Midbrain (tissue), 1 donor: ENCODE measurements around the gene ATP2B2.

Experiments used
- DNase-seq: peaks from one replicate; lab custom pipeline; 2025; lab: John Stamatoyannopoulos, UW

Gene ATP2B2

GRCh38 chr3:10493202-10493589 is 12.2 kb downstream of the ATP2B2 start:
- no peak for DNase-seq

DNA sequence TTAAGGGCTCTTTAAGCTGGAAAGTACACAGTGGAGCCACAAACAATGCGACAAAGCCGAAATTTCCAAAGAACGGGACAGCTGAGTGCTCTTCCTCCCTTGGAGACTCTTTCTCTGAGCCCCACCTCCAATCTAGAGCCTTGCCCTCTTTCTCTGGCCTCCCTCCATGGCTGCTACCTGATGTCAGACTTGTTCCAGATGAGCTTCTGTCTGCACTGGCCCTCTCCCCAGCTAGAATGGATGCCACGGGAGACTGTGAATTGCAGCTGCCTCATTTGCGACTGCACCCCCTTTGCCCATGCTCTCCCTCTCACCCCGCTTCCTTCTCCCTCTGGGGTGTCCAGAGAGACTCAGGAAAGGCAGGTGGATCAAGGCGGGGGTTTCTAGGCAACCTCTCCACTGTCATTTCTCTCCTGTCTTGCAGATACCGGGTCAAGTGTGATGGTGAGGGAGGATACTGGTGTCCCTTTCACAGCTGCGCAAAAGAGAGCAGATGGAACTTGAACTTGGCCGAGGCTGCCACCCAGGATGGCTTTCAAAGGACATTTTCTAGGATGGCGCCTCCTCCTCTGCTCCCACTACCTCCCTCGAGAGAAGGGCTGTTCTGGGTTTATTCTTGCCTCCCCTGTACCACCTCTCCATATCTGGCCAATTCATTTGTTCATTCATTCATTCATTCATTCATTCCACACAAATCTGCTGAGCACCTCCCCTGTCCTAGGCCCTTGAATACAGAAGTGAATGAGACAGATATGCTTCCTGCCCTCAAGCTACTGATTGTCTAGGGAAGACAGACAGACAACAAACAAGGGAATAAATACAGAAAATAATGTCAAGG is 12.8 kb downstream of the ATP2B2 start:
- DNase-seq = no peak

DNA sequence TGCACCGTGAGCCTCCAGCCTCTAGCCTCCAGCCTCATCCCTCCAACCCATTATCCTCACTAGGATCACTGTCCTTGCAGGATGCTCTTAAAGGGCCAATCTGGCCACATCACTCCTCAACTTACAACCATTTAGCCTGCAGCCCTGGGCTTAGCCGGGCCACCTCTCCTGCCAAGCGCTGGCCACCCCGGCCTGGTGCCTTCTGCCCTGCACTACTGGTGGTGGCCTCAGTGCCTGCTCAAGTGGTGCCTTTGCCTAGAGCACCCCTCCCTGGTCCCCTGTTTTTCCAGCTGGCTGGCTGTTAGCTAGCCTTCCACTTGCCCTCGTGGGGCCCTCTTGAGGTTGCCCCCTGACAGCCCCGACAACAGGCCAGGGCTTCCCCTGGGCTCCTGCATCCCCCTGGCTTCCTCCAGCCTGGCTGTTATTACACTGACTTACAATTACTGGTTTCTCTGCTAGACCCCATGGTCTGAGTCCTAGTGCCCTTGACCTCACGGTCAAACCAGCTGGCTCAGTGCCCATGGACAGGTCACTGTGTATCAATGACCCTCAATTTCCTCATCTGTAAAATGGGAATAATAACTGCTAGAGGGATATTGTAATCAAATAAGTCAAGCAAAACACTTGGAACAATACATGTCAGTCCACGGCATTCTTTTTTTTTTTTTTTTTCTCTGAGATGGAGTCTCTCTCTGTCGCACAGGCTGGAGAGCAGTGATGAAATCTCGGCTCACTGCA is 15.5 kb downstream of the ATP2B2 start:
- DNase-seq = no peak

- DNase-seq = no peak
These were observed 17.3 kb downstream of the ATP2B2 start for GRCh38 chr3:10487988-10488633.

- no peak for DNase-seq
These were observed 19.6 kb downstream of the ATP2B2 start for GRCh38 chr3:10485806-10486205.

DNA sequence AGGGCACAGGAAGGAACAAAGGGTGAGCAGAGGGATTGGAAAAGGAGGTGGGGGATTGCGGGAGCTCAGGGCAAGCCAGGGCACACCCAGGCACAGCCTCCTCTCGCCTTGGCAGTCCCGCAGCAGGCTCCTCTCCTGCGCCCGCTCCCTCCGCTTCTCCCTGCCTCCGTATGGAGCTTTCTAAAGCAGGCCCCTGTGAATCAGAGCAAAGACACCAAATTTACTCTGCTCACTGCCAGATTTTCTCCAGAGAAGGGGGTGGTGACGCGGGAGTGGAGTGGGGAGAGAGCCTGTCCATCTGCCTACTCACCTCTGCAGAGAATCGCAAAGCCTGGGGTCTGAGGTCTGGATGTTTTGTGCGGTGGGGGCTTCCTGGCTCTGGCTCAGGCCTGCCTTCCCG is 20.0 kb downstream of the ATP2B2 start:
- no peak for DNase-seq

DNA sequence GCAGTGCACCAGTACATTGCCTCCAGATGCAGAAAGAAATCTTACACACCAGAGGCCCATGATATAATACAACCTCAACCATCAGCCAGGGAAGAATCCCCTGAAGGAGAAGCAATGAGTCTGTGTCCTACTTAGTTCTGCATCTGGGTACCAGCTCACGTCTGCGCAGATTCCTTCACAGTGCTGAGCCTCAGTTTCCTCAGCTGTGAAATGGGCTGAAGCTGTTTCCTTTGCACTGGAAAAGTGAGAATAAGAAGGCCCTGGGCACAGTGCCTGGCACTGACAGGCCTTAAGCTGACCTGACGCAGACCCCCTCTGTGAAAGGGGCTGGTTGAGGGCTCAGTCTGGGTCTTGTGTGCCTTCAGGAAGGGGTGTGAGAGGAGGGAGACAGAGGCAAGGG is 20.7 kb downstream of the ATP2B2 start:
- no peak for DNase-seq

DNA sequence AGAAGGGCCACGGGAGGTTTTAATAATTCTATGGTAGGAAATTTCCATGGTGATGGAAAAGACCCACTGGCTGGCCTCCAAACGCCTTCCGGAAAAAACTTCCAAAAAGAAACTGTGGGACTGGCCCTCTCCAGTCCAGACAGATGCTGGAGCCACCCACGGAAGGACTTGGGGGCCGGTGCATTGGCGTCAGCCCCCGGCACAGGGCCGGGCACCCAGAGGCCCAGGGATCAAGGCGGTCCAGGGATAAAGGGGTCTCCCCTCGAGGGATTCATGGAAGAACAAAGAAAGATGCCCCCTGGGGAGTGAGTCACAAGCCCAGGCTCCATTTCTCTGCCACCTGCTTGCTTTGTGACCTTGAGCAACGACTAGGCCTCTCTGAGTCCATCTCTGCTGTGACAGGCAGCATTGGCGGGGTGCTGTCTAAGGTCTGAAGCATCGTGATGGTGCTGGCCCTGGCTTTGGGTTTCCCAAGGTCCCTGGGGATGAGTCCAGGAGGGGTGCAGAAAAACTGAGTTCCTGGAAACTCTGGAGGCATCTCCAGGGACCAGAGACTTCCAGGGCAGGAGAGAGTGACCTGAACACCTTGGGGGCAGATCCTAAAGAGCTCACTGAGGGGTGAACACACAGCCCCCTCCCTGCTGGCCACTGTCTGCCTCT is 21.6 kb downstream of the ATP2B2 start:
- DNase-seq = no peak

DNA sequence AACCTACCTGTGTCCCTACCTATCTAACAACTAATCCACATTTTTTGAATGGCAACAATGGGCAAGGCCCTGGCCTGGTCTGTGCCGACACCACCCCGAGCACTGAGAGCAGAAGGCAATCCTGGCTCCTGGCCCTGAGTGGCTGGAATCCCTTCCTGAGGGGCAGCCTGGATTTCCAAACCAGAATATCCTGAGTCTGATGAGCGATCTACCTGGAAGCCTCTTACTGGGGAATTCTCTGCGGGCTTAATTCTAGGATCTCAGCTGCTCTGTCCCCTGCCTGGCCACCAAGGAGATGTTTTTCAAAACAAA is 22.1 kb downstream of the ATP2B2 start:
- no peak for DNase-seq

GRCh38 chr3:10482631-10483363 is 22.6 kb downstream of the ATP2B2 start:
- no peak for DNase-seq

DNA sequence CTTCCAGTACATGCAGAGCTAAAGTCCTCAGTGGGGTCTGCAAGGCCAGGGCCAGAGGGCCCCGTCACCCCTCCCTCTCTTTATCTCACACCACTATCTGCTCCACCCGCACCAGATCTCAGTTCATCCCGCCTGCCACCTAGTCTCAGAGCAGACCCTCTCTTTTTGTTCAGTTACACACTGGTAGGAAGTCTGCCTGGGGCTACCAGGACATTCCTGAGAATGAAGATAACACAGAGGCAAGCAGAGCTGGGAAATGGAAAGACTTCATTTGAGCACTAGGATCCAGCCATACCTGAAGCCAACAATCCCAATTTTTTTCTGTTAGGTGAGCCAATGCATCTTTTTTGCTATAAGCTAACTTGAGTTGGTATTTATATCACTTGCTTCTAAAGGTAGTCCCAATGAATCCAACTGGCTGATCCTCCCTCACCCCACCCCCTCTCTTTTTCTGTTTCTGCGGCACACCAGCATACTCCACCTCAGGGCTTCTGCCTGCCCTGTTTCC is 24.5 kb downstream of the ATP2B2 start:
- DNase-seq = no peak

DNA sequence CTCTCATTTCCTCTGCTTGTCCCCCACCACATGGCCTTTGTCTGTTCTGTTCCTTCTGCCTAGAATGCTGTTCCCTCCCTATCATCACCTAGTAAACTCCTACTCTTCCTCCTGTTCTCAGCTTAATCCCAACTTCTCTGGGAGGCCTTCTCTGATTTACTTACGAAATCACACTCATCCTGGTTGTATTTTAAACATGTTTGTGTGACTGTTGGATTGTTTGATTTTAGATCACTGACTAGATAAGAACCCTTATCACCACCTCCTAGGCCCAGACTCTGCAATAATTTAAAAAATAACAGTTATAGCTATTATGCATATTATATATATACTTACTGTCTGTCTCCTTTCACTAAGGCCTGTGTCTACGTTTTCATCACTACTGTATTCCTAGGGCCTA is 26.1 kb downstream of the ATP2B2 start:
- no peak for DNase-seq

GRCh38 chr3:10475983-10476382 is 29.4 kb downstream of the ATP2B2 start:
- DNase-seq = no peak

DNA sequence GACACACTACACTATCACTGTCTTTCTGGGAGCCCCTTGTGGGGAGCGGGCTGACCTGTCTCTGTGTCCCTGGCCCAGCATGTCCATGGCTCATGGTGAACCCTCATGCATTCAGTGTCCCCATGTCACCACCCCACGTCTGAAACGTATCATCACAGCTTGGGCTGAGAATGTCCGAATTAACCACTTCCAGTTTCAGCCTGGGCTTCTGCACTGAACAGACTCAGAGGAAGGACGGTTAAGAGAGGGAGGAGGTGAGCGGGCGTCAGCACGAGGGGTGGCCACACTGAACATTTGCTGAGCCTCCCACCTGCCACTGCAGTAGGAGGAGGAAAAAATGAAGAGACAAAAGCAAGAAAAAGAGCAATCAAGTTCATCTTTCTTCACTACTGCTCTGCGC is 30.5 kb downstream of the ATP2B2 start:
- DNase-seq = no peak

GRCh38 chr3:10474275-10474646 is 31.1 kb downstream of the ATP2B2 start:
- DNase-seq = no peak

DNA sequence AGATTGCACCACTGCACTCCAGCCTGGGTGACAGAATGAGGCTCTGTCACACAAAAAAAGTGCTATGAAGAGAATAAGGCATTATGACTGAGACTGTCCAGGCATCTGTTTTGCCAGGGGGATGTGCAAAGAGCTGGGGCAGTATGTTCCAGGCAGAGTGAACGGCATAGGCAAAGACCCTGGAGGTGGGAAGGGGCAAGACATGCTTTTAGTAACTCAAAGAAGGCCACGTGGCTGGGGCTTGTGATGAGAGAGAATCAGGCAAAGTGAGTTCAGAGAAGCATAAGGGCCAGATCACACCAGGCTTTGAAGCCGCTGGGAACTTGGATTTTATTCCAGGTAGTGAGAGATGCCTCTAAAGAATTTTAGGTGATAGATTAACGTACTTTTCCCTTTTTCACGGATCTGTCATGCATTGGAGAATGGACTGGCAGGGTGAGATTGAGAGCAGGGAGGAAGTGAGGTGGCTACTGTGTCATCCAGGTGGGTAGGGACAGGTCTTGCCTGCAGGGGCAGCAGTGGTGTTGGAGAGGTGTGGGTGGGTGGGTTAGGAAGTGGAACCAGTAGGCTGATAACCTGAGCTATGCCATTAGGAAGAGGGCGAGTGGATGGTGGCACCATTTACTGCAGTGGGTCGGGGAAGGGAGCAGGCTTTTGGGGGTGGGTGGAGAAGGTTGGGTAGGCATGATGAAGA is 31.7 kb downstream of the ATP2B2 start:
- DNase-seq = no peak

- DNase-seq = no peak
These were observed 32.4 kb downstream of the ATP2B2 start for GRCh38 chr3:10472877-10473440.

DNA sequence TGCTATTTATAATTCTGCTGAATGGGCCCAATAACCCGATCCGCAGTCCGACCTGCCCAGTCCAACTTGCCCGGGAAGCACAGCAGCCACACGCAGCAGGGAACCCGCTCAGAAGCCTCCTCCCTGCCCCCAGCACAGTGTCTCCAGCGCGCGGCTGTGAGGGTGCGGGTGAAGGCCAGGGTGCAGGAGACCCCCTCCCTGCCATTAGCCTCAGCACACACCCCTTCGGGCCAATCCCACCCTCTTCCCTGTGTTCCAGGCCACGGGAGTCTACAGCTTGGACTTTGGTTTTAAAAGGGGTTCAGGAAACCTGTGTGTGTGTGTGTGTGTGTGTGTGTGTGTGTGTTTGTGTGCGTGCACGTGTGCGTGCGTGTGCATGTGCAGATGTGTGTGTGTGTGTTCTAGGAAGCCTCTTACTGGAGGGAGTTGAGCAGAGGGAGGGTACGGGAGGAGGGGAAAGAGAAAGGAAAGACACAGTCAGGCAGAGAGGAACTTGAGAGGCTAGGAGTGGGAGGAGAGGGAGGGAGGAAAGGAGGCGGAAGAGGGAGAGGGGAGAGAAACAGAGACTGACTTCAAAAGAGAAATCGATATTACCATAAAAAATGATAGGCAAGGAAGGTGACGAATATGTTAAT is 34.2 kb downstream of the ATP2B2 start:
- DNase-seq = no peak

- no peak for DNase-seq
These were observed 35.0 kb downstream of the ATP2B2 start for GRCh38 chr3:10470120-10471053.
